NCI-H774 (cell line): ENCODE results near the gene CCDC107.
"Not testable (repeated sequence)": the region's sequence is repeated elsewhere in the genome, so short reads cannot be mapped to it uniquely, and the experiment has no call there.

Source experiments
- DNase-seq: peaks from one replicate; lab custom pipeline; 2025; lab: John Stamatoyannopoulos, UW

The CCDC107 gene, protein sequence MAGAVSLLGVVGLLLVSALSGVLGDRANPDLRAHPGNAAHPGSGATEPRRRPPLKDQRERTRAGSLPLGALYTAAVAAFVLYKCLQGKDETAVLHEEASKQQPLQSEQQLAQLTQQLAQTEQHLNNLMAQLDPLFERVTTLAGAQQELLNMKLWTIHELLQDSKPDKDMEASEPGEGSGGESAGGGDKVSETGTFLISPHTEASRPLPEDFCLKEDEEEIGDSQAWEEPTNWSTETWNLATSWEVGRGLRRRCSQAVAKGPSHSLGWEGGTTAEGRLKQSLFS

DNA sequence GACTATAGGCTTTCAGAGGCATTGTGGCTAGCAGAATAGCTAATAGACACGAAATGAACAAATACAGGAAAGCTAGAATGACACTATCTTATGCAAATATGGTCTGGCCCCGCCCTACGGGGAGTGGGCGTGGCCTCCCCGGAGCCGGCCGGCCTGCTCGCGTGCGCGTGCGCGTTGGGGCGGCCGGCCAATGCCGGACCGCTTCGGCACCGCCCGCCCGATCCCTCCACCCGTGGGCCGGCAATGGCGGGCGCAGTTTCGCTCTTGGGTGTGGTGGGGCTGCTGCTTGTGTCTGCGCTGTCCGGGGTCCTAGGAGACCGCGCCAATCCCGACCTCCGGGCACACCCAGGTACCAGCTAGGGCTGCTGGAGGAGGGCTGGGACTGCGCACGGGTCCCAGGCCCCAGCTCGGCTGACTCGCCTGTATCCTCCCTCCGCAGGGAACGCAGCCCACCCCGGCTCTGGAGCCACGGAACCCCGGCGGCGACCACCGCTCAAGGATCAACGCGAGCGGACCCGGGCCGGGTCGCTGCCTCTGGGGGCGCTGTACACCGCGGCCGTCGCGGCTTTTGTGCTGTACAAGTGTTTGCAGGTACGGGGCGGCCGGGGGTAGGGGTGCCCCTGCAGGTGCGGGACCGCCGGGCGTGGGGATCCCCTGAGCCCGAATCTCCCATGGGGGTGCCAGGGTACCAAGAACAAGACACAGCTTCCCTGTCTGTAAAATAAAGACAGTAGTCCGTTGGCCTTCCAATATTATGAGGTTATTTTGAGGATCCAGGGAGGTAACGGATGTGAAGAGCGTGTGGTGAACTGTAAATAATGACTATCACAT lies at the start of gene CCDC107:
CCDC107 (plus strand) TSS at position 156 of the 831 bp plus-strand sequence; CDS start at position 244, 88 bp downstream.
- DNase-seq, result peak; percentile 71

GRCh38 chr9:35609001-35609819 lies 48.9 kb upstream of the CCDC107 start:
- no peak for DNase-seq

DNA sequence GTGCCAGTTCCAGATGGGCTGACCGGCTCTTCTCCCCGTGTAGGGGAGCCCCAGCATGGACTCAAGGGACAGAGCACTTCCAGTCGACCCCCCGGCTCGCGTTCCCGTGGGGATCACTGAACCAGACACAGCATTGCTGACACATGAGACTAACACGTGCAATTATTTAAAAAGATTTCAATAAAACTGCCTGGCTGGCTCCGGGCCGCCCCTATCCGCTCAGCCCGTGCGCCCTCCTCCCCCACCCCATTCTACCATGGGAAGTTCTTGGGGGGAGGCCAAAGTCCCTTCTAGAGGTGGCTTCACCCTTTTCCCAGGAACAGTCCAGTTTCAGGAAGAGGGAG lies 48.3 kb upstream of the CCDC107 start:
- no peak for DNase-seq

DNA sequence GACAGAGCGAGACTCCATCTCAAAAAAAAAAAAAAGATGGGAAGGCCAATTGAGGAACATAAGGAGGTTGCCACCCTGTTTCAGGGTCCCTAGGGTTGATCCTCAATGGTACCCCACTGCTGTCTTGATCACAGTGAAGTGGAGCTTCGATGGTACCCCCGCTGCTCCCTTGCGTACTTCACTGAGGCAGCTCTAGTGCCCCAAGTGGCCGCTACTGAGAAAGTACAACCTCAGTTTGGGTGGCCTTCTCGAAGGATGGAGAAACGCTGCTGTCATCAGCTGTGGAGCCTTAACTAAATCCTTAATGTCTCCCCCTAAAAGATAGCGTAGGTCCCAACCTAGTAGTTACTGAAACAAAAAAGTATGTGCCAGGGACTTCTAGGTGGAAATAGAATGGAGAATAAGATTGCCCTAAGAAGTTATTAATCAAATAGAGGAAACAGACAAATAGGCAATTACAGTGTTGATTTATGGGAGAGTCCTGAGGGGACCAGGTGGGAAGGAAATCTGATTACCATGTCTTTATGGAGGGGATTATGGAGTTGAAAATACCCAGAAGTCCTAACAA lies 46.8 kb upstream of the CCDC107 start:
- DNase-seq, result no peak

DNA sequence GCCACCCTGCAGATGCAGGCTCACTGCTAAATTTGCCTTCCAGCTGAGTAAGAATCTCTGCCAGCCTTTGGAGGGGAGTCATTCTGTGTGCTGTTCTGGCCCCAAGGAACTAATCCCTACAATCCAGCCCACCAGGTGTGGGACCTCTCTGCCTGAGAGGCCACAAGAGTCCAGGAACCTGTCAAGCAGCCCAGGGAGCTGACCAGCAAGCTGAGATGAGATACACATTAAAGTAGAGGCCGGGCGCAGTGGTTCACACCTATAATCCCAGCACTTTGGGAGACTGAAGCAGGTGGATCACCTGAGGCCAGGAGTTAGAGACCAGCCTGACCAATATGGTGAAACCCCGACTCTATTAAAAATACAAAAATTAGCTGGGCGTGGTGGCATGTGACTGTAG lies 46.0 kb upstream of the CCDC107 start:
- DNase-seq, result not testable (repeated sequence)

- DNase-seq, result no peak
Measured at GRCh38 chr9:35612843-35613242, 45.2 kb upstream of the CCDC107 start.

GRCh38 chr9:35615981-35616680 lies 42.0 kb upstream of the CCDC107 start:
- no peak for DNase-seq

DNA sequence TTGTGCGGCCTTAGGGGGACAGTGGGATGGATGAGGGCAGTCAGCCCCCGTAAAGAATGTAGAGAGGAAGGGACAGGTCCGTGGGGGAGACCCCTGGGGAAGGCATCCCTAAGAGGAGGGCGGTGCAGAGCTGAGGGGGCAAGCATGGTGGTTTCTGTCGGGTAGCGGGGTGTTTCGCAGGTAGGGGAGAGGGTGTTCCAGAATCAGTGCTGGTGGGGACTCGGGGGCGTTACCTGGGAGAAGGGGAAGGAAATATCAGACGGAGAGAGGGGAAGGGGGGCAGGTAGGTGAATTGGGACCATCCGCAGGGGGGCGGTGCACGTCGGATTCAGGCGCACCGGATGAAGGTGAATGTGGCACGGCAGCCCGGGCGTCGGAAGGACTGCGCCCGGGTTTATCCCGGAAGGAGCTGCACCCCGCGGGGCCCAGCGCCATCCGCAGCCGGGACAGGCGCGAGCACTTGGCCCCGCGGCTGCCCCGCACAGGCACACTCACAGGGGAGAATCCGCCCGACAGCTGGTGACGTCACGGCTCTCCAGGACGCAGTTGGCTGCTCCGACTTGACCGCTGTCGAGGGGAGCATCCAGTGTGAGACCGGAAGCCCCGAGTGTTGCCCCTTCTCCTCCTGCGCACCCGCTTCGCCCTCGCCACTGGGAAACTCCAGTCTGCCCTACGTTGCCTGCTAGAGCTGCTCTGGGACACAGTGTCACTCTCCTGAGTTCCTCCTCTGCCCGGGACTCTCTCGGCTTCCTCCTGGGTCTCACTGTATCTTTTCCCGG lies 41.2 kb upstream of the CCDC107 start:
- DNase-seq, result peak; percentile 8

DNA sequence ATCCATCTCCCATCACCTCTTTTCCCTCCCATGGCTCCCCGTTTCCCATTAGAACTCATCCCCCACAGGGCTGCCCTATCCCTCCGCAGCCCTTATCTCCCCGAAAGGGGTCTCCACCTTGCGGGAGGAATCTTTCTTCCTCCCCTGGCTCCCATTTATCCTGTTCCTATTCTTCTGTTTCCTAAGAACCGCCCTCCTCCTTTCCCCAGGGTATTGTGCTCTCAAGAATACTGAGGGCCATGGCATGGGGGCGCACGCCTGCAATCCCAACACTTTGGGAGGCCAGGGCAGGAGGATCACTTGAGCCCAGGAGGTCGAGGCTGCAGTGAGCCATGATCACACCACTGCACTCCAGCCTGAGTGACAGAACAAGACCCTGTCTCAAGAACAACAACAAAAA lies 40.5 kb upstream of the CCDC107 start:
- DNase-seq, result no peak

GRCh38 chr9:35618325-35618727 lies 39.8 kb upstream of the CCDC107 start, which contains the start of gene CD72:
TSS of gene CD72 (minus strand) at chr9:35618413. CDS start at chr9:35618303, 110 bp downstream.
- no peak for DNase-seq

- DNase-seq, result no peak
Measured at GRCh38 chr9:35618854-35619799, 39.0 kb upstream of the CCDC107 start.

GRCh38 chr9:35619800-35620158 lies 38.3 kb upstream of the CCDC107 start:
- DNase-seq, result no peak

DNA sequence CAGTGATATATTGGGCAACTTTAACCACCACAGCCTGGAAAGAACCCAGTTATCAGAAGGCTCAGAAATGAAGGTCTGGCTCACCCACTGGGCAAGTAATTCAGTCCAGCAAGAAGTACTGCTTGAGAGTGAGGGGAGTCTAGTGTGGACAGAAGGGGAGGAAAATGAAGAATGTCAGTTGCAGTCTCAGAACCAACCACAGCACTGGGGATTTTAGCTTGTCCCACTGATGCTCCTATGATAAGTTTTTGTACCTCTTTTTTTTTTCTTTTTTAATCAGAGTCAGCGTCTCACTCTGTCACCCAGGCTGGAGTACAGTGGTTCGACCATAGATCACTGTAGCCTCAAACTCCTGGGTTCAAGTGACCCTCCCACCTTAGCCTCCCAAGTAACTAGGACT lies 30.5 kb upstream of the CCDC107 start:
- no peak for DNase-seq

- DNase-seq, result no peak
Measured at GRCh38 chr9:35628389-35628991, 29.6 kb upstream of the CCDC107 start.

DNA sequence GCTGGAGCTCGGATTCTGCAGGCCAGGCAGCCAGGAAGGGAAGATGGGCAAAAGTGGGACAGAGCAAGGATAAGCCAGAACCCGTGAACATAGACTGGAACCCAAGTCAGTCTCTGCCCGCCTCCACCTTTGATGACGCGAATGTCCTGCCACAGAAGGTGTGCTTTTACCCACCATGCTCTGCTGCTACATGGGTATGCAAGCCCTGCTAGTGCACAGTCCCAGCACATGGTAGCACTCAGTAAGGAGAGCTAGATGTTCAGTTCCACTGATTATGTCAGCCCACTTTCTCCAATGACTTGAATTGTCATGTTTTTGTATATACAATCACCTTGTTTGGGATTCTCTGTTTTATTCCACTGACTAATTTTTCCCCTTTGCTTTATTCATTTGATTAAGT lies 28.5 kb upstream of the CCDC107 start:
- no peak for DNase-seq

DNA sequence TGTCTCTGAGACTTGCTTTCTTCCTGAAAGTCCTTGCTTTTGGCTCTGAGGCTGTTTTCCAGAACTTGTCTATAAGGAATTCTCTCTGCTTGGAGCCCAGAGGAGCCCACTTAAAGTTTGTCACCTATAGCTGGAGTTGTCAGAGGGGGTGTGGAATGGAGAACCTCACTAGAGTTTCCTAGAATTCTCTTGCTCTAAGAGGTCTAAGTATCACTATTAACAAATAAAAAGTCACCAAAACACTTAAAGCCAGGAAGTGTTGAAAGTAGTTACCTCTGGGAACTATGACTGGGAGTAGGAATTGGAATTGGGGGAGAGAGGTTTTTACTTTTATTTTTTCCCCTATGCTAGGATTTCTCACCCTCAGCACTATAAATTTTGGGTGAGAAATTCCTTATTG lies 22.4 kb upstream of the CCDC107 start:
- no peak for DNase-seq

GRCh38 chr9:35636135-35636876 lies 21.8 kb upstream of the CCDC107 start:
- no peak for DNase-seq

DNA sequence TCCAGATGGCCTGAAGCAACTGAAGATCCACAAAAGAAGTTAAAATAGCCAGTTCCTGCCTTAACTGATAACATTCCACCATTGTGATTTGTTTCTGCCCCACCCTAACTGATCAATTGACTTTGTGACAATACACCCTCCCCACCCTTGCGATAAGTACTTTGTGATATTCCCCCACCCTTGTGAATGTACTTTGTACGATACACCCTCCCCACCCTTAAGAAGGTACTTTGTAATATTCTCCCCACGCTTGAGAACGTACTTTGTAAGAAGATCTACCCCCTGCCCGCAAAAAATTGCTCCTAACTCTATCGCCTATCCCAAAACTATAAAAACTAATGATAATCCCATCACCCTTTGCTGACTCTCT lies 21.2 kb upstream of the CCDC107 start:
- DNase-seq, result not testable (repeated sequence)
